Small intestine (tissue), 7 donors: ENCODE results near the gene GLIS1. TPM values are rescaled to one million over a fixed set of nuclear protein-coding genes. Genes with fewer than 3 reads are reported as not detected.

Experiments
- DNase-seq, 2 donors: peaks; one replicate each; pipeline versions ENCODE4 v3.0.0 to v3.0.0-alpha.2; 2013
- FAIRE-seq: peaks from 2 replicates; lab custom pipeline; 2012; peaks lifted over from hg19 to GRCh38; lab: Jason Lieb, UNC
- H3K27ac ChIP-seq, 3 donors: one replicate each; pipeline ENCODE4 v1.5.1; 2013; ENCODE audit warnings: low read length in 2 of 3, mild to moderate bottlenecking in 2 of 3, control low read depth in 1 of 3, inconsistent platforms in 1 of 3, low read depth in 1 of 3, moderate library complexity in 1 of 3
- H3K27me3 ChIP-seq, 3 donors: one replicate each; pipeline ENCODE4 v1.6.1; 2013; ENCODE audit warnings: low read length in 3 of 3, inconsistent platforms in 1 of 3; ENCODE audit not compliant: control insufficient read depth in 3 of 3, insufficient read depth in 3 of 3
- H3K36me3 ChIP-seq, 3 donors: one replicate each; pipeline ENCODE4 v1.6.1; 2013; ENCODE audit warnings: low read length in 3 of 3, inconsistent platforms in 1 of 3, low read depth in 1 of 3, mild to moderate bottlenecking in 1 of 3, moderate library complexity in 1 of 3; ENCODE audit not compliant: control insufficient read depth in 3 of 3, insufficient read depth in 2 of 3
- H3K4me1 ChIP-seq, 3 donors: one replicate each; pipeline ENCODE4 v1.6.1; 2013; ENCODE audit warnings: low read length in 2 of 3, inconsistent platforms in 1 of 3, low read depth in 1 of 3, mild to moderate bottlenecking in 1 of 3, moderate library complexity in 1 of 3; ENCODE audit not compliant: control insufficient read depth in 3 of 3, insufficient read depth in 2 of 3
- H3K4me3 ChIP-seq, 3 donors: one replicate each; pipeline ENCODE4 v1.5.1; 2013; ENCODE audit warnings: low read length in 3 of 3, control low read depth in 1 of 3, inconsistent platforms in 1 of 3, low read depth in 1 of 3, mild to moderate bottlenecking in 1 of 3, moderate library complexity in 1 of 3
- H3K9me3 ChIP-seq, 2 donors: one replicate each; pipeline ENCODE4 v1.6.1; 2013; ENCODE audit warnings: low read depth in 1 of 2, low read length in 1 of 2; ENCODE audit not compliant: control insufficient read depth in 2 of 2, insufficient read depth in 1 of 2
- WGBS, 3 donors: extraction: QIAGEN DNeasy Blood & Tissue Kit; methylation state at CpG; one replicate each; pipeline ENCODE4 v1.1.7; 2013; 5-methylcytosine and 5-hydroxymethylcytosine counted together
- polyA plus RNA-seq, 4 donors: library from polyadenylated mRNA; stranded (reverse) in 3 of 4; unstranded in 1 of 4; fragments of 200-250 nt in 3 of 4; fragments of 120-200 nt in 1 of 4; gene quantifications; one replicate each; pipeline versions ENCODE4 v1.2.1 to v1.2.3, GENCODE V29; 2013
- donor health status: healthy with polysubstance abuse.
- donor health status: control.
- donor health status: control.
- donor health status: Bipolar disorder and iron deficiency.
- donor health status: healthy.

The GLIS1 gene
- polyA plus RNA-seq, 4 donors: 0.19 to 0.50 TPM; not detected in 2

DNA sequence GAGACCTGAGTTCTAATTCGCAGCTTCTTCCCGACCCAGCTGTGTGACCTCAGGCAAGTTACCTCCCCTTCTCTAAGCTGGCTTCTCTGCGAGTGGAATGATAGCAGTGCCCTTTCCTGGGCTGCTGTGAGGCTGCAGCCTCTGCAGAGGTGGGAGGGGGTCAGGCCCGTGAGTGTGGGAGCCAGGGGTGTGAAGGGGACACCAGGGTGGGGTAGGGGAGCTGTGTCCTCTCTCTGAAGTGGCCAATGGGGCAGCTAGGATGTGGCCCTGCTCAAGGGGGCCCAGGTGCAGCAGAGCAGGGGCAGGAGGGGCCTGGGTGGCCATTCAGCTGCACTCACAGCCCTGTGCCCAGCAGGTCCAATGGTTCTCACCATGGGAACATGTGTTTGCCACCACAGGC lies 255.3 kb downstream of the GLIS1 start:
- FAIRE-seq: no peak

DNA sequence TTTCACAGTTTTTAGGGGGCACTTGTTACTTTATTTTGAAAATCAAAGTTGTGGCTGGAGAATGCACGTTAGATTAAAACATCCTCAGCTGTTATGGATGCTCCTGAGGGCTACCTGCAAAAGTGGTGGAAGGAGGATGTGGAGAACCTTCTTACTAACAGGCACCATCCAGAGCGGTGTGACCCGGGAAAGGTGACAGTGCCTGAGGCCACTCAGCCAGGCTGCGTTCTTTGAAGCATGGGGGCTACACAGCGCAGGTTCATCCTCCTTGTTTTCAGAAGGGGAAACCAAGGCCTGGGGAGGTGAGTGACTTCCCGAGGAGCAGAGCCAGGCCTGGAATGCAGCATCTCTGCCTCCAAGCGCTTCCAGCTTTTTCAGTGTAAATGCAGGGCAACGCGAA lies 255.8 kb downstream of the GLIS1 start:
- DNase-seq (no peak), FAIRE-seq (no peak)
- no peaks in the 10 kb centered on the region for H3K36me3 ChIP-seq
- 82 to 92% (median 88%) methylated on average over 9 of the region's 9 CpGs for WGBS, 3 donors
- no peaks in the 10 kb centered on the region for H3K9me3 ChIP-seq
- H3K4me3 ChIP-seq: no peak overlapping the region
- H3K27me3 ChIP-seq: peaks cover 0 to 7% (median 0%) of the 10 kb centered on the region in 3 donors
- H3K27ac ChIP-seq: no peak overlapping the region
- peaks cover 0 to 5% (median 0%) of the 10 kb centered on the region in 3 donors for H3K4me1 ChIP-seq

More for the DNA sequence above, 255.3 kb downstream of the GLIS1 start:
- H3K9me3 ChIP-seq: no peaks in the 10 kb centered on the region
- no peak overlapping the region for H3K4me3 ChIP-seq
- DNase-seq: no peak
- no peaks in the 10 kb centered on the region for H3K36me3 ChIP-seq
- WGBS, 3 donors: 65 to 83% (median 74%) methylated on average over 4 of the region's 4 CpGs
- peaks cover 0 to 5% (median 0%) of the 10 kb centered on the region in 3 donors for H3K4me1 ChIP-seq
- peaks cover 0 to 7% (median 0%) of the 10 kb centered on the region in 3 donors for H3K27me3 ChIP-seq
- no peak overlapping the region for H3K27ac ChIP-seq

DNA sequence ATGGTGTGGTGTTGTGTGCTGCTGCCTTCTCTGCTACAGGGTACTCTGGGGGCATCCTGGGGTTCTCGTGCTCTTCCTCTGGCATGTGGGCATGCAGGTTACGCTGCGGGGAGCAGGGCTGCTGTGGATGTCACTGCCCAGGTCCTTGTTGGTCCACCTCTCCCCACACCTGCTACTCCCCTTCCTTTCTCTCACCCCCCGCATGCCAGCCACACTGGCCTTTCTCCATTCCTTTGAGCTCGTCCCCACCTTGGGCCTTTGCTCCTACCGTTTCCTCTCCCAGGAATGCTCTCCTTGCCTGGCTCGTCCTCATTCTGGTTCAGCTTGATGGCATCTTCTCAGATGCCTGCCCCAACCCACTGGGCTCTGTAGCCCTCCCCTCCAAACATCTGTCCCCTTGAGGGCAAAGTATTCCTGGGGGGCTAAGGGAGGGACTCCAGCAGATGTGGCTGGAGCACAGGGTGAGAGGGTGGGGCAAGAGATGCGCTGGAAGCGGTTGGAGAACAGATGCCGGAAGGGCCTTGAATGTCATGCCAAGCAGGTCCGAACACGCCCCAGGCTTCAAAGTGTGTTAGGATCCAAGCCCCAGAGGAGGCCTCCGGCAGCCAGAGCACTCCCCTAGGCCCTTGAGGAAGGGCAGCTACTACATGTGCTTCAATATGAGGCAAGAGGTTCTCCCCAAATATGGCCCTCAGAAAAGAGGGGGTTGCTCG lies 256.4 kb downstream of the GLIS1 start:
- no peak overlapping the region for H3K27ac ChIP-seq
- H3K4me1 ChIP-seq: peaks cover 0 to 5% (median 0%) of the 10 kb centered on the region in 3 donors
- H3K9me3 ChIP-seq: no peaks in the 10 kb centered on the region
- H3K36me3 ChIP-seq: no peaks in the 10 kb centered on the region
- H3K27me3 ChIP-seq: peaks cover 0 to 7% (median 0%) of the 10 kb centered on the region in 3 donors
- no peak overlapping the region for H3K4me3 ChIP-seq
- FAIRE-seq (no peak), DNase-seq (no peak)
- 74 to 85% (median 74%) methylated on average over 14 of the region's 14 CpGs for WGBS, 3 donors

DNA sequence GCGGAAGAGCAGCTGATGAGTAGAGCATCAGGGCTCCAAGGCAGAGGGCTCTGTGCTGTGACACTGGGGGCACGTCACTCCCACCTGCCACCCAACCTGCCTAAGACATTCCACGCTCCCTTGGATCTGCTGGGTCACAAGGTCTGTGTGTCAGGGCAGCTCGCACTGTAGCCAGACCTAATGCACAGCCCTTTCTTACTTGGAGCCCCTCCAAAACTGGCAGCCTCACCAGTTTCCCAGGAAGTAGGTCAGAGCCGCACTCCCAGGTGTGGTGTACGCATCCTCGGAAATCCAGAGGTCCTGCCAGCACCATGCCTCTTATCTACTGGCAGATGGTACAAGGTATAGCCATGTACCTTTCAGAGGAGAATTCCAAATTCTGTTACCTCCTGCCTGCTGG lies 257.5 kb downstream of the GLIS1 start:
- Histone ChIP-seq H3K4me3 (no peak overlapping the region), H3K36me3 (no peaks in the 10 kb centered on the region), H3K4me1 (peaks cover 0 to 5% (median 0%) of the 10 kb centered on the region in 3 donors), H3K27ac (no peak overlapping the region), H3K27me3 (peaks cover 0 to 7% (median 0%) of the 10 kb centered on the region in 3 donors), H3K9me3 (no peaks in the 10 kb centered on the region)
- WGBS, 3 donors: 62 to 88% (median 85%) methylated on average over 7 of the region's 7 CpGs
- FAIRE-seq (no peak), DNase-seq (no peak)

DNA sequence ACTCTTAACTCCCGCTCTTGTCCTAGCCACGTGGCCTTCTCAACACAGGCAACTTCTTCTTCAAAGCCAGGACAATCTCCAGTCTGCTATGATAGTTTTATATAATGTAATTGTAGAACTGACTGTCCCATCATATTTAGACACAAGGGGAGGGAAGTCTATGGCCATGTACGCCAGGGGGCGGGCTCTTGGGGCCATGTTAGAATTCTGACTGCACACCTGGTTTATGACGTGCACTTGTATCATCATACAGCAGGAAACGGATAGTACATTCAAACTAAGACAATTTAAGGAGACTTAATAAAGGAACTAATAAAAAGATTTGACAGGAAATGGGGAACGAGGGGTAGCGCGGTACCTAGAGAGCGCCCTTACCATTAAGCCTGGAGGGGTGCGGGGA lies 258.3 kb downstream of the GLIS1 start:
- Histone ChIP-seq H3K4me3 (no peak overlapping the region), H3K9me3 (no peaks in the 10 kb centered on the region), H3K27me3 (peaks cover 0 to 2% (median 0%) of the 10 kb centered on the region in 3 donors), H3K4me1 (peaks cover 0 to 2% (median 0%) of the 10 kb centered on the region in 3 donors), H3K27ac (no peak overlapping the region), H3K36me3 (no peaks in the 10 kb centered on the region)
- DNase-seq (no peak), FAIRE-seq (no peak)
- 80 to 84% (median 84%) methylated on average over 11 of the region's 11 CpGs for WGBS, 3 donors

DNA sequence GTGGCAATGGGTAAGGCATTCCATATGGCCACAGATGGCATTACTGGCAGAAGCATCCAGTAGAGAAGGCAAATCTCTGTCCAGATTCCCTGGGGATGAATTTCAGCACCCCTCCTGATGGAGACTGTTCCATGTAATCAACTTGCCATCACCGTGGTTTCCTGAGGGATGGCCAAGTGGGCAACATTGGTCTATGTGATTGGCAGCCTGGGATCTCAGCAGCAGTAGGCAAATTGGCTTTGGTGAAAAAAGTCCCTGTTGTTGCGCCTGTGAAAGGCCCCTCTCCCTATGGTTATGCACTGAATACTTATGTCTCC lies 260.5 kb downstream of the GLIS1 start:
- Histone ChIP-seq H3K27ac (no peak overlapping the region), H3K4me1 (no peaks in the 10 kb centered on the region), H3K27me3 (no peaks in the 10 kb centered on the region), H3K9me3 (no peaks in the 10 kb centered on the region), H3K4me3 (no peak overlapping the region), H3K36me3 (no peaks in the 10 kb centered on the region)
- DNase-seq: no peak
- FAIRE-seq: no peak
- 92 to 98% (median 95%) methylated on average over 2 of the region's 2 CpGs for WGBS, 3 donors

DNA sequence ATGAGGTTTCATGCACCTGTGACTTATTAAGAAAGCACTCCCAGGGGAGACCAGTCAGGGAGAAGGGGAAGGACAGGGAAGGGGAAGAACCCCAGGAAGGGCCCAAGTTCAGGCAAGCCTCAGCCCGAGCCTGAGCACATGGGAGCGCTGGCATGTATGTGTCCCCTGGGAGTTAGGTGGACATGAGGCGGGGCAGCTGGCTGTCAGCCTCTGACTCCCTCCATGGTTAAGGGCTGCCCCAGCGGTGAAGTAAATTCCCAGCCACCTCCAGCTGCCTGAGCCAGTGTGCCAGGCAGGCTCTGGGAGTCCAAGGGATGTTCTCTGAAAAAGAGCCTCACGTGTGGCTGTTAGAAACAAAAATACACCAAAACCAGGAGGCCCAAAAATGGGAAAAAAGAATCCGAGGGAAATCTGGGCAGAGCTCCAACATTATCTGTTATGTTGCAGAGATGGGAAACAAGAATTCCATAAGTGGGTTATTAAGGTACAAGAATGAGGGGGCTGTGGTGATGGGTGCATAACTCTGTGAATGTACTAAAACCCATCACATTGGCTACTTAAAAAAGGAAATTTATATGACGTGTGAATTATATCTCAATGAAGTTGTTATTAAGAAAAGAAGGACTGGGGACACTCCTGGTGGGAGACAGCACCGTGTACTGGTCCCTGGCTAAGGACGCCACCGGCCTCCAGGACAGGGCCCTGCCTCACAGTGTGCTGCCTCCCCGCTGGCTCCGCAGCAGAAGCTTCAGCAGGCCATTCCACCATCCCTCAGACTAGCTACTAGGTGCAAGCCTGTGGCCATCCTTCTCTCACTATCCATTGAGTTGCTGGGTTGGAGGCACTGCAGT lies 261.1 kb downstream of the GLIS1 start:
- Histone ChIP-seq H3K4me3 (no peak overlapping the region), H3K36me3 (no peaks in the 10 kb centered on the region), H3K9me3 (no peaks in the 10 kb centered on the region), H3K27me3 (no peaks in the 10 kb centered on the region), H3K4me1 (no peaks in the 10 kb centered on the region), H3K27ac (no peak overlapping the region)
- DNase-seq (no peak), FAIRE-seq (no peak)
- 78 to 80% (median 80%) methylated on average over 12 of the region's 12 CpGs for WGBS, 3 donors

DNA sequence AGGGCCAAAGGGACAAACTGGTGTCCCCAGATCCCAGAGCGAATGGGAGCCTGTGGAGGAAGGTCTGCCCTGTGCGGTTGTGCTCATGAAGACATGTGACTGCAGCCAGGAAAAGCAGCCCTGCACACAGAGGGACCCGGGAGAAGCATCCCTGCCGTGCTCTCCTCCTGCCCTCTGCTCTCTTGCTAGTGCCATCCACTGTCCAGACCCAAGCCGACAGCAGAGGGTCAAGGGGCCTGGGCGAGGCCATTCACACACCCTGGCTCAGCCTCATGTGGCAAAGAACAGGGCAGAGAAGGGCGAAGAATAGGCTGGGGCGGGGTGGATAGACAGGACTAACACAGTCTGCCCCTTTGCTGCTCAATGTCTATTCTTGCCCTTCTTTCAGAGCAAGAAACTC lies 262.4 kb downstream of the GLIS1 start:
- FAIRE-seq (no peak), DNase-seq (no peak)
- no peak overlapping the region for H3K4me3 ChIP-seq
- H3K36me3 ChIP-seq: no peaks in the 10 kb centered on the region
- no peaks in the 10 kb centered on the region for H3K27me3 ChIP-seq
- no peak overlapping the region for H3K27ac ChIP-seq
- no peaks in the 10 kb centered on the region for H3K9me3 ChIP-seq
- no peaks in the 10 kb centered on the region for H3K4me1 ChIP-seq
- 70 to 77% (median 75%) methylated on average over 8 of the region's 8 CpGs for WGBS, 3 donors
